ENCODE measurements around the gene GRN. TPM values are rescaled to one million over a fixed set of nuclear protein-coding genes. Genes with fewer than 3 reads are reported as not detected.

The GRN gene
- total RNA-seq, 6 experiments from 2014 or later = 186 to 249 (median 221) TPM

GRCh38 chr17:44331249-44331760 lies 13.8 kb upstream of the GRN start:
- H3K9me3 Mint-ChIP-seq = no peaks in the 10 kb centered on the region
- peak; percentile 59 for DNase-seq
- no peaks in the 10 kb centered on the region for H3K36me3 Mint-ChIP-seq (ENCODE audit: low read depth)
- H3K27ac Mint-ChIP-seq = no peak overlapping the region; the same call in 1 of the 2 replicates
- peaks cover 5% of the 10 kb centered on the region for H3K27me3 Mint-ChIP-seq (ENCODE audit: insufficient read depth)
- peaks cover 25% of the 10 kb centered on the region for H3K4me1 Mint-ChIP-seq (ENCODE audit: low read depth)
- no peak overlapping the region for H3K4me3 Mint-ChIP-seq
- TF ChIP-seq CTCF (IDR thresholded peaks at IDR 0.05) = peak; percentile 92

DNA sequence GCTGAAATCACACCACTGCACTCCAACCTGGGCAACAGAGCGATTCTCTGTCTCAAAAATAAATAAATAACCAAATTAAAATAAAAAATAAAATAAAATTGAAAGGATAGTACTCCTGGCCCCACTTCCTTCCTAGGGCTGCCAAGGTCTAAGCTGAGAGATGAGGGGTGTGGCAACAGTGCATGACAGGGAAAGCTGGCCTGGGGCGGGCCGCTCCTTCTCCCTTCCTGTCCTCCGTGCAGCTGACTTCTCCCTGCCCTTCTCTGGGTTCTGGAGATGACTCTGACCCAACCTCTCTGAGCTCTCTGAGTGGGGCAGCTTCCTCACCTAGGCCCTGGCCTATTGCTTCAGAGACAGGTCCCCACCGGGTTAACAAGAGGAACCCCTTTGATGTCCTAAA lies 11.7 kb upstream of the GRN start:
- Mint-ChIP-seq H3K36me3 (ENCODE audit: low read depth) (no peaks in the 10 kb centered on the region), H3K27me3 (ENCODE audit: insufficient read depth) (peaks cover 8% of the 10 kb centered on the region), H3K9me3 (no peaks in the 10 kb centered on the region)

DNA sequence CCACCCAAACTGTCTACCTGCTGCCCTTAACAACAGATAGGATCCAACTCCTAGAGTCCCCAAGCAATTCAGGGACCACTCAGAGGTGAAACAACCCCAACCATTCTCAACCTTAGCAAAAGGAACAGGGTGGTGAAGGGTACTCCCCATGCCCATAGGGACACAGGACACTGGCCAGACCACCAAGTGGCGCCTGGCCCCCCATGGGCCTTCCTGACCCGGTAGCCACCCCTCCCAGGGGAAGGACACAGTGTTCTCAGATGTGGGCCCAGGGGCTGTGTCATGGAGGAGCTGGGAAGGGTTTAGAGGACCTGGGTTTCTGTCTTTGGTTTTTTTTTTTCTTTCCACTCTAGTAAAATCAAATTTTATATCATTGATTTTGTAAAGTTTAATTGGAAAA lies 10.8 kb upstream of the GRN start:
- no peak for DNase-seq
- no peaks in the 10 kb centered on the region for H3K36me3 Mint-ChIP-seq (ENCODE audit: low read depth)
- peaks cover 12% of the 10 kb centered on the region for H3K4me1 Mint-ChIP-seq (ENCODE audit: low read depth)
- H3K27ac Mint-ChIP-seq = no peak overlapping the region
- H3K27me3 Mint-ChIP-seq (ENCODE audit: insufficient read depth) = peaks cover 10% of the 10 kb centered on the region
- no peak overlapping the region for H3K4me3 Mint-ChIP-seq
- H3K9me3 Mint-ChIP-seq = no peaks in the 10 kb centered on the region
- no peak for TF ChIP-seq CTCF (IDR thresholded peaks at IDR 0.05)

More for the DNA sequence above, 11.7 kb upstream of the GRN start:
- peaks cover 11% of the 10 kb centered on the region for H3K4me1 Mint-ChIP-seq (ENCODE audit: low read depth)
- no peak for TF ChIP-seq CTCF (IDR thresholded peaks at IDR 0.05)
- no peak overlapping the region for H3K4me3 Mint-ChIP-seq
- H3K27ac Mint-ChIP-seq = no peak overlapping the region
- DNase-seq = no peak

- H3K4me3 Mint-ChIP-seq = no peak overlapping the region
- DNase-seq = no peak
These were observed 10.4 kb upstream of the GRN start for GRCh38 chr17:44334727-44335126.

DNA sequence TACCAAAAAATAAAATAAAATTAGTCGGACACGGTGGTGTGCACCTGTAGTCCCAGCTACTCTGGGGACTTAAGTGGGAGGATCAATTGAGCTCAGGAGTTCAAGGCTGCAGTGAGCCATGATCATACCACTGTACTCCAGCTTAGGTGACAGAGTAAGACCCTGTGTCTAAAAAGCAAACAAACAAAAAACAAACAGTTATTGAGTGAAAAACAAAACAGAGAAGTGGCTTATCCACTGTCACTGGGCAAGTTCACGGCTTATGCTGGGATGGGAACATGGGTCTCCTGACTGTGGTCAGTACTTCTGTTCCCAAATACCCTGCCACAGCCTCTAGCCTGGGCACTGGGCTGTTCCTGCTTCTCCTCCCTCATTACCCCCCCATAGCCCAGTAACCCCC lies 9.5 kb upstream of the GRN start:
- no peak for TF ChIP-seq CTCF (IDR thresholded peaks at IDR 0.05)
- Mint-ChIP-seq H3K36me3 (ENCODE audit: low read depth) (no peaks in the 10 kb centered on the region), H3K27ac (no peak overlapping the region), H3K9me3 (no peaks in the 10 kb centered on the region), H3K27me3 (ENCODE audit: insufficient read depth) (peaks cover 10% of the 10 kb centered on the region), H3K4me3 (no peak overlapping the region), H3K4me1 (ENCODE audit: low read depth) (peaks cover 12% of the 10 kb centered on the region)
- no peak for DNase-seq

More at GRCh38 chr17:44334727-44335126, 10.4 kb upstream of the GRN start:
- TF ChIP-seq CTCF (IDR thresholded peaks at IDR 0.05) = no peak
- Mint-ChIP-seq H3K9me3 (no peaks in the 10 kb centered on the region), H3K36me3 (ENCODE audit: low read depth) (no peaks in the 10 kb centered on the region), H3K4me1 (ENCODE audit: low read depth) (peaks cover 12% of the 10 kb centered on the region), H3K27ac (no peak overlapping the region), H3K27me3 (ENCODE audit: insufficient read depth) (peaks cover 10% of the 10 kb centered on the region)

- DNase-seq = no peak
- H3K9me3 Mint-ChIP-seq = no peaks in the 10 kb centered on the region
- no peak overlapping the region for H3K27ac Mint-ChIP-seq
- H3K4me1 Mint-ChIP-seq (ENCODE audit: low read depth) = peaks cover 12% of the 10 kb centered on the region
- peaks cover 10% of the 10 kb centered on the region for H3K27me3 Mint-ChIP-seq (ENCODE audit: insufficient read depth)
- H3K36me3 Mint-ChIP-seq (ENCODE audit: low read depth) = no peaks in the 10 kb centered on the region
- no peak overlapping the region for H3K4me3 Mint-ChIP-seq
- no peak for TF ChIP-seq CTCF (IDR thresholded peaks at IDR 0.05)
These were observed 9.1 kb upstream of the GRN start for GRCh38 chr17:44335968-44336367.
